HCT116 (cell line): ENCODE measurements around the gene ZBTB16. TPM values are rescaled to one million over a fixed set of nuclear protein-coding genes. Genes with fewer than 3 reads are reported as not detected.

ENCODE experiments used
- ATAC-seq: fragments of 200-7000 bp; cut with Tn5 transposase; 2 replicates; pipeline ENCODE4 v1.9.1; 2020; ENCODE audit warnings: mild to moderate bottlenecking, moderate library complexity
- BruUV-seq: library from RNA; stranded (reverse); fragments of 400-500 nt; replicated peaks from 2 replicates; lab custom pipeline; 2021; lab: Mats Ljungman, UMichigan
- CTCF ChIA-PET: fragments of 300-600 bp; sonication (Branson Sonifier 250); formaldehyde crosslinking; loops from one replicate; lab custom pipeline; 2021; ENCODE audit warnings: antibody characterized with exemption; lab: Charles Lee
- POLR2A ChIA-PET: fragments of 300-600, 350-600 bp; sonication (Branson Sonifier 250); formaldehyde crosslinking; loops from one replicate; lab custom pipeline; 2021; ENCODE audit warnings: antibody characterized with exemption; lab: Charles Lee
- RAD21 ChIA-PET, 2 experiments: fragments of 300-600 bp; sonication (Branson Sonifier 250); formaldehyde crosslinking; loops; one replicate each; lab custom pipeline; 2023; ENCODE audit warnings: low total read pairs in 2 of 2; ENCODE audit not compliant: uncharacterized antibody in 2 of 2, unreplicated experiment in 2 of 2, low non-redundant PET in 1 of 2; lab: Charles Lee
- DNase-seq: peaks from one replicate; pipeline ENCODE4 v3.0.0-alpha.2; 2010; ENCODE audit warnings: low read depth, low spot score
- H2AFZ ChIP-seq: fragments of 200-600 bp; shearing (Covaris generic), sonication (generic); 2 replicates; pipeline ENCODE4 v1.6.1; 2017; ENCODE audit warnings: low read depth, mixed run types, mixed read lengths, antibody characterized with exemption, low read length; ENCODE audit not compliant: poor library complexity, severe bottlenecking
- H3K27ac ChIP-seq: 2 replicates; pipeline ENCODE4 v1.5.1; 2012; ENCODE audit warnings: low read depth, low read length
- H3K27me3 ChIP-seq: fragments of 200-600 bp; sonication (generic); 2 replicates; pipeline ENCODE4 v1.6.1; 2016; ENCODE audit warnings: mixed run types, low read length, mixed read lengths; ENCODE audit not compliant: insufficient read depth
- H3K36me3 ChIP-seq, 2 experiments: fragments of 200-500 bp in 1 of 2; fragments of 200-600 bp in 1 of 2; sonication (Bioruptor generic) in 1 of 2; sonication (generic) in 1 of 2; 2 replicates each; pipeline versions ENCODE4 v1.5.1 to v1.6.1; 2014 to 2016; ENCODE audit warnings: low read length in 2 of 2, inconsistent platforms in 1 of 2, mixed read lengths in 1 of 2, mixed run types in 1 of 2; ENCODE audit not compliant: insufficient read depth in 2 of 2, control insufficient read depth in 1 of 2
- H3K4me1 ChIP-seq, 2 experiments: fragments of 200-600 bp in 1 of 2; sonication (generic) in 1 of 2; 2 replicates each; pipeline versions ENCODE4 v1.5.1 to v1.6.1; 2012 to 2017; ENCODE audit warnings: low read length in 2 of 2, inconsistent platforms in 1 of 2, mild to moderate bottlenecking in 1 of 2, mixed read lengths in 1 of 2, mixed run types in 1 of 2, moderate library complexity in 1 of 2; ENCODE audit not compliant: insufficient read depth in 2 of 2, control insufficient read depth in 1 of 2
- H3K4me2 ChIP-seq: fragments of 200-600 bp; sonication (generic); 2 replicates; pipeline ENCODE4 v1.6.1; 2017; ENCODE audit warnings: mixed run types, low read length, mixed read lengths
- H3K4me3 ChIP-seq, 2 experiments: fragments of 200-600 bp in 1 of 2; sonication (generic) in 1 of 2; replicated peaks in 1 of 2; 2 replicates each; pipeline ENCODE4 v1.5.1; 2011 to 2016; ENCODE audit warnings: low read length in 2 of 2, control low read depth in 1 of 2, low read depth in 1 of 2, mild to moderate bottlenecking in 1 of 2, mixed read lengths in 1 of 2, mixed run types in 1 of 2
- H3K79me2 ChIP-seq: fragments of 200-600 bp; sonication (generic); 2 replicates; pipeline ENCODE4 v1.6.1; 2017; ENCODE audit warnings: mild to moderate bottlenecking, mixed run types, low read length, moderate library complexity, mixed read lengths; ENCODE audit not compliant: insufficient read depth
- H3K9ac ChIP-seq: fragments of 200-600 bp; sonication (generic); 2 replicates; pipeline ENCODE4 v1.6.1; 2016; ENCODE audit warnings: low read length, mixed read lengths
- H3K9me2 ChIP-seq: fragments of 200-600 bp; sonication (generic), shearing (Covaris generic); 2 replicates; pipeline ENCODE4 v1.6.1; 2017; ENCODE audit warnings: mixed run types, mild to moderate bottlenecking, moderate library complexity; ENCODE audit not compliant: insufficient read depth
- H3K9me3 ChIP-seq, 2 experiments: fragments of 200-500 bp in 1 of 2; fragments of 200-600 bp in 1 of 2; sonication (Bioruptor generic) in 1 of 2; sonication (generic) in 1 of 2; 2 replicates each; pipeline ENCODE4 v1.6.1; 2014 to 2017; ENCODE audit warnings: low read length in 2 of 2, mixed read lengths in 2 of 2, inconsistent platforms in 1 of 2, low read depth in 1 of 2, mild to moderate bottlenecking in 1 of 2, mixed run types in 1 of 2, moderate library complexity in 1 of 2; ENCODE audit not compliant: control insufficient read depth in 1 of 2, insufficient read depth in 1 of 2
- H4K20me1 ChIP-seq: fragments of 200-600 bp; sonication (generic), shearing (Covaris generic); 2 replicates; pipeline ENCODE4 v1.6.1; 2017; ENCODE audit warnings: mixed run types, mild to moderate bottlenecking, moderate library complexity; ENCODE audit not compliant: insufficient read depth
- CEBPB ChIP-seq: IDR thresholded peaks from 2 replicates; pipeline ENCODE4 v1.6.1; 2012; ENCODE audit warnings: low read depth
- EGR1 ChIP-seq: IDR thresholded peaks from 2 replicates; pipeline ENCODE4 v1.6.1; 2012; ENCODE audit warnings: low read depth
- ELF1 ChIP-seq: IDR thresholded peaks from 2 replicates; pipeline ENCODE4 v1.6.1; 2012; ENCODE audit warnings: low read depth, borderline replicate concordance
- EZH2phosphoT487 ChIP-seq: fragments of 200-600 bp; IDR thresholded peaks from 2 replicates; pipeline ENCODE4 v1.6.1; 2018; ENCODE audit warnings: antibody characterized with exemption, borderline replicate concordance
- JUND ChIP-seq: IDR thresholded peaks from 2 replicates; pipeline ENCODE4 v1.6.1; 2012
- POLR2A ChIP-seq: IDR thresholded peaks from 2 replicates; pipeline ENCODE4 v1.7.0; 2011; ENCODE audit warnings: borderline replicate concordance; ENCODE audit not compliant: insufficient read depth, insufficient read length; ENCODE audit errors: extremely low read depth
- POLR2AphosphoS5 ChIP-seq: IDR thresholded peaks from 2 replicates; pipeline ENCODE4 v1.6.1; 2011; ENCODE audit warnings: mild to moderate bottlenecking, low read depth, low read length, moderate library complexity
- RAD21 ChIP-seq: IDR thresholded peaks from 2 replicates; pipeline ENCODE4 v1.6.1; 2012; ENCODE audit warnings: low read depth, mild to moderate bottlenecking
- SIN3A ChIP-seq: IDR thresholded peaks from 2 replicates; pipeline ENCODE4 v1.6.1; 2012; ENCODE audit warnings: low read depth
- SRF ChIP-seq: IDR thresholded peaks from 2 replicates; pipeline ENCODE4 v1.6.1; 2012; ENCODE audit warnings: low read depth
- TCF7L2 ChIP-seq: IDR thresholded peaks from 2 replicates; pipeline ENCODE4 v1.7.0; 2011; ENCODE audit warnings: borderline replicate concordance, inconsistent platforms; ENCODE audit not compliant: insufficient read depth, insufficient read length; ENCODE audit errors: extremely low read depth
- YY1 ChIP-seq: IDR thresholded peaks from 2 replicates; pipeline ENCODE4 v1.6.1; 2011; ENCODE audit warnings: low read length, low read depth, moderate library complexity, mild to moderate bottlenecking; ENCODE audit not compliant: insufficient replicate concordance; ENCODE audit errors: extremely low read depth
- intact Hi-C: fragments of 100-400 bp; cut with micrococcal nuclease; formaldehyde crosslinking; loops from 2 replicates; pipeline ENCODE4 v1.10.0; 2022
- total RNA-seq: library from RNA; stranded (reverse); gene quantifications from one replicate; pipeline ENCODE4 v1.2.1, GENCODE V29; 2021; ENCODE audit not compliant: unreplicated experiment
- TF ChIP-seq, protein P1 (sequence below): IDR thresholded peaks from 2 replicates; pipeline ENCODE4 v1.6.1; 2012; ENCODE audit warnings: low read depth
- TF ChIP-seq, protein P2 (sequence below), 3 experiments: fragments of 200-600 bp in 1 of 3; sonication (generic) in 1 of 3; IDR thresholded peaks in 2 of 3; conservative IDR thresholded peaks in 1 of 3; 2 replicates each; pipeline ENCODE4 v1.5.1; 2012 to 2017; ENCODE audit warnings: low read depth in 2 of 3, low read length in 2 of 3, antibody characterized with exemption in 1 of 3, borderline replicate concordance in 1 of 3, control low read depth in 1 of 3, mild to moderate bottlenecking in 1 of 3, mixed read lengths in 1 of 3, mixed run types in 1 of 3, moderate library complexity in 1 of 3; ENCODE audit not compliant: insufficient read depth in 1 of 3

The ZBTB16 gene
- total RNA-seq, 1 experiment from 2014 or later = 0.30 TPM

DNA sequence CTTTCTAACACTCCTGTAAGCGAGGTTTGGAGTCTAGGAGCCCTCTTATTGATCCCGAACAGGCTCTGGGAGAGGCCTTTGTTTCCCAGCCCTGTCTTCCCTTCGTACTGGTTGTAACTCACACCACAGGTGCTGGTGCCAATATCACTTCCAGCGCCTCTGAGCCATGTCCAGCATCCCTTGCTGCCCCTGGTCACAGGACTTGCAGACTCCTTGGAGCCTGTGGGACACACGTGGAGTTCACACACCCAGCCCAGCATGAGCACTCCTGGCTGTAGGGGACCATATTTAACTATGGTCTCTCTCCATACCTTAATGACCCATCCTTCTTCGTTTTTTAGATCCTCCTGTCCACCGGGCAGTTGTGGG is 2.2 kb downstream of the ZBTB16 start:
- Histone ChIP-seq H3K36me3 (no peaks in the 10 kb centered on the region), H3K4me3 (no peak overlapping the region), H3K9me2 (no peaks in the 10 kb centered on the region), H4K20me1 (no peaks in the 10 kb centered on the region), H3K4me1 (no peaks in the 10 kb centered on the region), H3K27me3 (peaks cover 5% of the 10 kb centered on the region; the same call in 1 of the 2 replicates), H3K9ac (no peak overlapping the region), H3K79me2 (no peaks in the 10 kb centered on the region), H3K9me3 (no peaks in the 10 kb centered on the region), H2AFZ (no peak overlapping the region), H3K4me2 (no peak overlapping the region), H3K27ac (no peak overlapping the region)
- intact Hi-C loops = no loop called here
- TF ChIP-seq SRF (no peak), TCF7L2 (no peak), EGR1 (no peak), EZH2phosphoT487 (no peak), ELF1 (no peak), RAD21 (no peak), POLR2A (no peak), CEBPB (no peak), JUND (no peak), YY1 (no peak), SIN3A (no peak), POLR2AphosphoS5 (no peak)
- TF ChIP-seq, protein P1, sequence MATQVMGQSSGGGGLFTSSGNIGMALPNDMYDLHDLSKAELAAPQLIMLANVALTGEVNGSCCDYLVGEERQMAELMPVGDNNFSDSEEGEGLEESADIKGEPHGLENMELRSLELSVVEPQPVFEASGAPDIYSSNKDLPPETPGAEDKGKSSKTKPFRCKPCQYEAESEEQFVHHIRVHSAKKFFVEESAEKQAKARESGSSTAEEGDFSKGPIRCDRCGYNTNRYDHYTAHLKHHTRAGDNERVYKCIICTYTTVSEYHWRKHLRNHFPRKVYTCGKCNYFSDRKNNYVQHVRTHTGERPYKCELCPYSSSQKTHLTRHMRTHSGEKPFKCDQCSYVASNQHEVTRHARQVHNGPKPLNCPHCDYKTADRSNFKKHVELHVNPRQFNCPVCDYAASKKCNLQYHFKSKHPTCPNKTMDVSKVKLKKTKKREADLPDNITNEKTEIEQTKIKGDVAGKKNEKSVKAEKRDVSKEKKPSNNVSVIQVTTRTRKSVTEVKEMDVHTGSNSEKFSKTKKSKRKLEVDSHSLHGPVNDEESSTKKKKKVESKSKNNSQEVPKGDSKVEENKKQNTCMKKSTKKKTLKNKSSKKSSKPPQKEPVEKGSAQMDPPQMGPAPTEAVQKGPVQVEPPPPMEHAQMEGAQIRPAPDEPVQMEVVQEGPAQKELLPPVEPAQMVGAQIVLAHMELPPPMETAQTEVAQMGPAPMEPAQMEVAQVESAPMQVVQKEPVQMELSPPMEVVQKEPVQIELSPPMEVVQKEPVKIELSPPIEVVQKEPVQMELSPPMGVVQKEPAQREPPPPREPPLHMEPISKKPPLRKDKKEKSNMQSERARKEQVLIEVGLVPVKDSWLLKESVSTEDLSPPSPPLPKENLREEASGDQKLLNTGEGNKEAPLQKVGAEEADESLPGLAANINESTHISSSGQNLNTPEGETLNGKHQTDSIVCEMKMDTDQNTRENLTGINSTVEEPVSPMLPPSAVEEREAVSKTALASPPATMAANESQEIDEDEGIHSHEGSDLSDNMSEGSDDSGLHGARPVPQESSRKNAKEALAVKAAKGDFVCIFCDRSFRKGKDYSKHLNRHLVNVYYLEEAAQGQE = no peak
- TF ChIP-seq, protein P2, sequence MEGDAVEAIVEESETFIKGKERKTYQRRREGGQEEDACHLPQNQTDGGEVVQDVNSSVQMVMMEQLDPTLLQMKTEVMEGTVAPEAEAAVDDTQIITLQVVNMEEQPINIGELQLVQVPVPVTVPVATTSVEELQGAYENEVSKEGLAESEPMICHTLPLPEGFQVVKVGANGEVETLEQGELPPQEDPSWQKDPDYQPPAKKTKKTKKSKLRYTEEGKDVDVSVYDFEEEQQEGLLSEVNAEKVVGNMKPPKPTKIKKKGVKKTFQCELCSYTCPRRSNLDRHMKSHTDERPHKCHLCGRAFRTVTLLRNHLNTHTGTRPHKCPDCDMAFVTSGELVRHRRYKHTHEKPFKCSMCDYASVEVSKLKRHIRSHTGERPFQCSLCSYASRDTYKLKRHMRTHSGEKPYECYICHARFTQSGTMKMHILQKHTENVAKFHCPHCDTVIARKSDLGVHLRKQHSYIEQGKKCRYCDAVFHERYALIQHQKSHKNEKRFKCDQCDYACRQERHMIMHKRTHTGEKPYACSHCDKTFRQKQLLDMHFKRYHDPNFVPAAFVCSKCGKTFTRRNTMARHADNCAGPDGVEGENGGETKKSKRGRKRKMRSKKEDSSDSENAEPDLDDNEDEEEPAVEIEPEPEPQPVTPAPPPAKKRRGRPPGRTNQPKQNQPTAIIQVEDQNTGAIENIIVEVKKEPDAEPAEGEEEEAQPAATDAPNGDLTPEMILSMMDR (IDR thresholded peaks at IDR 0.05 in 2 of 3, conservative IDR thresholded peaks at IDR 0.05 in 1 of 3; ENCODE audit: borderline replicate concordance in 1 of 3, insufficient read depth in 1 of 3, low read depth in 2 of 3, low read length in 2 of 3) = no peak
- no TSS peak for BruUV-seq
- DNase-seq = no peak
- ChIA-PET POLR2A (no interaction called here), CTCF (no interaction called here), RAD21 (no interaction called here)
- no peak for ATAC-seq
